ENCODE results near the gene SMIM28.
"Not testable (repeated sequence)": the region's sequence is repeated elsewhere in the genome, so short reads cannot be mapped to it uniquely, and the experiment has no call there.

The SMIM28 gene

DNA sequence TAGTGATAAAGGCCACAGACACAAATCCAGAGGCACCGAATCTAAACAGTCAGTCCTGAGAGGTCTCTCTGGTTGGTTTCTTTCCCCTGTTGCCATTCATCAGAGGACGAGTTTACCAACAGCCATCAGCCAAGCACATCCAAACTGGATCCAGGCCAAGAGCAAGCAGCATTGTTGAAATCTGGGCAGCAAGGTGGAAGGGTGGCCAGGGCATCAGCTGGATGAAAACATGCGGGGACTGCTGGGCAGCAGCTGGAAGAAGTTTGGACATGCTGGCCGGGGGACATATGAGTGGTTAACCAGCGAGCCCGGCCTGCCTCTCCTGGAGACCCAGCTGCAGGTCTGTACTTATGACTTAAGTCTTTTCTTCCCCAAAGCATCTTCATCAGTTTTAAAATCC, at the start of gene SMIM28:
SMIM28 (plus strand) TSS at position 62 of the 400 bp plus-strand sequence; CDS start at position 230, 168 bp downstream.
- DNase-seq, result peak; percentile 57 to 74

DNA sequence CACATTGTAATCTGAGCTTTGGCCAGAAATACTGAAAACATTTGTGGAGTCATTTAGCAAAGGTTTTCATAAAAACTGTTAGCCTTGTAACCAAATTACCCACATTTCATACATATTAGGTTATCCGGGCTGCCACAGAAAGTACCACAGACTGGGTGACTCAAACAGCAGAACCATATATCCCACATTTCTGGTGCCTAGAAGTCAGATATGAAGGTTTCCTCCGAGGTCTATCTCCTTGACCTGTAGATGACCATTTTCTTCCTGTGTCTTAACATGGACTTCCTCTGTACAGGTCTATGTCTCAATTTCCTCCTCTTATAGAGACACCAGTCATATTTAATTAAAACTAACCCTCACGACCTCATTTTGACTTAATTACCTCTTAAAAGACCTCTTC, 49.5 kb upstream of the SMIM28 start:
- DNase-seq, result no peak

DNA sequence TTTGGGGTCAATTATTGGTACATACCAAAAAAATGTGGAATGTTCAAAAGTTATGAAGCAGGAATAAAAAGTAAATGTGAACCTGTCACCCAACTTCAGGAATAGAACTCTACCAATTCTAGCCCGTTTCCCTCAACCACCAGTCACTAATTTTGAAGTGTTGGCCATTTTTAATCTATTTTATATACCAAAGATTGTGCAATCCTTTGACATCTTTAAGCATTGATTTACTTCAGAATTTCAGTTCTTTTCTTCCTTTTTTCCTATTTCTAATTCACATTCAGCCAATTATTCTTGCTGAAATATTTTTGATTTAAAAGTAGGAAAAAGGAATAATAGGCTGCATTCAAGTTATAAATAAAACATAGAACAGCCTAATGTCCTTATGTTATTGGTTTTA, 46.9 kb upstream of the SMIM28 start:
- DNase-seq, result no peak

DNA sequence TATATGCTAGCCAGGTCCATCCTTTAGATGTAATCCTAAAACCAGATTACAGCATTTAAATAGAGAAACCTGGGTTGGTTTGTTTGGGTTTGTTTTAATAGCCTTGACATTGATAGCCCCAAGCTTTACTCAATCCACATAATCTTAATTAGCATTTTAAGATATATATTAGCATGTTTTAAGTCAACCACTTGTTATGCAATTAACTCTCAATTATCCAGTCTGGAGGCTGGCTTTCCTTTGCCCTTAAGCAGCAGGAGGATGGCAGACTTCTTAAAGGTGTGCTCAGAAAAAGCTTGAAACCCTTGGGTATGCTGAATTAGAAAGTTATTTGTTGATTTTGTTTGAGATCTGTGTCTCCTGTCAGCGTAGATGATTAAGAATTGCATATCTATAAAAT, 46.3 kb upstream of the SMIM28 start:
- no peak for DNase-seq

DNA sequence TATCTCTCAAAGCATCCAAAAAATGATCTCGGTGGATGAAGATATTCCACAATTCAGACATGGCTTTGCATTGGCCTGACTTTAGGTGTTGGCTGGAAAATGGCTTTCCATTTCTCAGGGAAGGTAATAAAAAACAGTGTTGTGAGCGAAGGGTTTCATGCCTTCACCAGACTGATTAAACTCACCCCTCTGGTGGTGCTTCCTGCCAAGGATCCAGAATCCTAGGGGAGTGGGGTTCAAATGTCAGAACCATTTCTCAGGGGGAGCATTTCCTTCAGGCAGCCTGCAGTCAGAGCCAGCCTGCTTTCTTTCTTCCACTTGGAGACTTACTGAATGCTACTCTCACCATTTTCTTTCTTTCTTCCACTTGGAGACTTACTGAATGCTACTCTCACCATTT, 45.7 kb upstream of the SMIM28 start:
- no peak for DNase-seq

DNA sequence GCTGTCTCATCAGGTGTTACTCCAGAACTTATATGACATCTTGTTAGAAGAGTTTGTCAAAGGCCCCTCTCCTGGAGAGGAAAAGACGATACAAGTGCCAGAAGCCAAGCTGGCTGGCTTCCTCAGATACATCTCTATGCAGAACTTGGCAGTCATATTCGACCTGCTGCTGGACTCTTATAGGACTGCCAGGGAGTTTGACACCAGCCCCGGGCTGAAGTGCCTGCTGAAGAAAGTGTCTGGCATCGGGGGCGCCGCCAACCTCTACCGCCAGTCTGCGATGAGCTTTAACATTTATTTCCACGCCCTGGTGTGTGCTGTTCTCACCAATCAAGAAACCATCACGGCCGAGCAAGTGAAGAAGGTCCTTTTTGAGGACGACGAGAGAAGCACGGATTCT, 43.7 kb upstream of the SMIM28 start:
- no peak for DNase-seq

DNA sequence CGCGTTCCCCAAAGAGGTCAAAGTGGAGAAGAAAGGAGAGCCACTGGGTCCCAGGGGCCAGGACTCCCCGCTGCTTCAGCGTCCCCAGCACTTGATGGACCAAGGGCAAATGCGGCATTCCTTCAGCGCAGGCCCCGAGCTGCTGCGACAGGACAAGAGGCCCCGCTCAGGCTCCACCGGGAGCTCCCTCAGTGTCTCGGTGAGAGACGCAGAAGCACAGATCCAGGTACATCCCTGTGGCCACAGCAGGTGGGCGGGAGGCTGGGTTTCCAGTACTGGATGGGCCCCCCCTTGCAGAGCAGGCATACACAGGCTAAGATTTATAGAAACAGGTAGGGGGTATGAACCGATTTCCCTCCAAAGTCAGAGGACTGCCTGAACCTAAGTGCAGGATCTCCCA, 42.7 kb upstream of the SMIM28 start:
- no peak for DNase-seq

DNA sequence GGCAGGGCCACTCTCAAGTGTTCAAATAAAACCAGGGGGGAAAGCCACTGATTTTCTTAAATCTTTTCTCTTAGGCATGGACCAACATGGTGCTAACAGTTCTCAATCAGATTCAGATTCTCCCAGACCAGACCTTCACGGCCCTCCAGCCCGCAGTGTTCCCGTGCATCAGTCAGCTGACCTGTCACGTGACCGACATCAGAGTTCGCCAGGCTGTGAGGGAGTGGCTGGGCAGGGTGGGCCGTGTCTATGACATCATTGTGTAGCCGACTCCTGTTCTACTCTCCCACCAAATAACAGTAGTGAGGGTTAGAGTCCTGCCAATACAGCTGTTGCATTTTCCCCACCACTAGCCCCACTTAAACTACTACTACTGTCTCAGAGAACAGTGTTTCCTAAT, 41.5 kb upstream of the SMIM28 start:
- no peak for DNase-seq

DNA sequence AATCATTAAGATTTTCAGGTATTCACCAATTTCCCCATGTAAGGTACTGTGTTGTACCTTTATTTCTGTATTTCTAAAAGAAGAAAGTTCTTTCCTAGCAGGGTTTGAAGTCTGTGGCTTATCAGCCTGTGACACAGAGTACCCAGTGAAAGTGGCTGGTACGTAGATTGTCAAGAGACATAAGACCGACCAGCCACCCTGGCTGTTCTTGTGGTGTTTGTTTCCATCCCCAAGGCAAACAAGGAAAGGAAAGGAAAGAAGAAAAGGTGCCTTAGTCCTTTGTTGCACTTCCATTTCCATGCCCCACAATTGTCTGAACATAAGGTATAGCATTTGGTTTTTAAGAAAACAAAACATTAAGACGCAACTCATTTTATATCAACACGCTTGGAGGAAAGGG, 40.6 kb upstream of the SMIM28 start:
- no peak for DNase-seq

DNA sequence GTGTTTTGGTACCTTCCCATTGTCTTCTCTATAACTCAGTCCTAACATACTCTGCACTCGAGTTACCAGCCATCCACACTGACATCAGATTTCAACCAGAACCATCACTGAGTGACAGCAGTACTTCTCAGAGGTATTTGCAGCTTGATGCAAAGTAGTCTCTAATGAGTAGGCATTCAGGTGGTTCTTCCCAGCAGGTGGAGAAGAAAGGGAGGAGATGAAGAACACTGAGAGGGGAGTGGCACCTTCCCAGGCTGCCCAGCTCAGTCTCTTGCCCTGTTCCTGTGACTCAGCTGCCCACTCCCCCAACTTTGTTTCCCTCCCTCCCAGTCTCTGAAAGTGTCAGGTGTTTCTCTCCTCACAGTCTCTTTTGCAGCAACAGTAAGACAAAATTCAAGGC, 38.7 kb upstream of the SMIM28 start:
- no peak for DNase-seq

DNA sequence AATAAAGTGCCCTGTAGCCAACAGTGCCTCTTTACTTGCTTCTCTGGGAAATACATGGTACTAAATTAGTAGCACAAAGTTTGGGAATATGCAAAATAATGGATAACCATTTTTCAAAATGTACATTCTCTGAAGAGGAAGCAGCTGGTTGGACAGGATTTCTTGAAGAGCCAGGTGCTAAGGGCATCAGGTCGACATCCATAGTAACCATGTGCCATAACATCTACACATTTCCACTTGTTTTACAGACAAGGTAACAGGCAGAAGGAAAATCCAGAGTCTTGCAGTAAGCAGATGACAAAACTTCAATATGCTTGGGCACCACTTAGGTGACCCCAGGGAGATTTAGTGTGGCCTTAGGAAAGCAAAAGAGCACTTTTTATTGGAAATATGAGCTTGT, 36.5 kb upstream of the SMIM28 start:
- no peak for DNase-seq

DNA sequence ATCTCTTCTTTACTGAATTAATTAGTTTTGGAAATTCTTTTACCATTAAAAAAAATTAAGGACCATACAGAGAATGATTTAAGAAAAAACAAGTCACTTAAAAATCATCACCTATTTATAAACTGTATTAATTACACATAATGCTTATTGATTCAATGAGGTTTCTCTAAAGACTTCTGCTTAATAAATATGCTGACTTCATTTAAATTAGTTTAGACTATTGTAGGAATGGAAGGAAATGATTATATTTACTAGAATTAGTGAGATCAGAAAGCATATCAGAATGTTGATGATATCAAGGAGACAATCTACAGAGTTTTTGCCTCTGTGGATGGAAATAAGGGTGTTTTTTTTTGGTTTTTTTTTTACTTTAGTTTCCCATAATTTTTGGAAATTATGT, 34.6 kb upstream of the SMIM28 start:
- no peak for DNase-seq

DNA sequence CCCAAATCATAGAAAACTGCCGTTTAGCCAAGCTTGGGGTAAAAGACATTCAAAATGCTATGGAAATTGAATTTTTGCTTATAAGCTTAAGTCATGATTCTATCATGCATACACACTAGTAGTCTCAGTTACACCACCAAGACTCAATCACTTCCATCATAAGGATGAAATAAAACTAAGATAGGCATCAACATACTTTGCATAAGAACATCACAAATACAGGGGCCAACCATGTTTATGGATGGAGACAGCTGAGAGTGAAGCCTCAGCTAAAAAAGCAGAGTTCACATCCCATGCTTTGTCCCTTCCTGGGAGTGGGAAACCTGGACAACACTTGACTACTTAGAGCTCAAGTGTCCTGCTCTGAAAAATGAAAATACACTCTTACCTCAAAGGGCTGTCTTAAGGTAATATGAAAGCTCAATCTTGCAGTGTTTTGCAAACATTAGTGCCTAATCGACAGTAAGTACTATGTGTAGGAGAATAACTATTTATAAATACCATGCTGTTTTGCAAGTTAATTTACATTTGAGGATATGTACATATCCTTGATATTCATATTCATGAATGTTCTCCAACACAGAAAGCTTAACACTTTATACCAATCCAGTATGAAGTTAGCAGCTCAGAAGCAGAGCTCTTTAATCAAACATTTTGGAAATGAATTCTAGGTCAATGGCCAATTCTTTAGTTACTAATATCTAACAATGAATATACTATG, 32.0 kb upstream of the SMIM28 start:
- DNase-seq, result no peak

DNA sequence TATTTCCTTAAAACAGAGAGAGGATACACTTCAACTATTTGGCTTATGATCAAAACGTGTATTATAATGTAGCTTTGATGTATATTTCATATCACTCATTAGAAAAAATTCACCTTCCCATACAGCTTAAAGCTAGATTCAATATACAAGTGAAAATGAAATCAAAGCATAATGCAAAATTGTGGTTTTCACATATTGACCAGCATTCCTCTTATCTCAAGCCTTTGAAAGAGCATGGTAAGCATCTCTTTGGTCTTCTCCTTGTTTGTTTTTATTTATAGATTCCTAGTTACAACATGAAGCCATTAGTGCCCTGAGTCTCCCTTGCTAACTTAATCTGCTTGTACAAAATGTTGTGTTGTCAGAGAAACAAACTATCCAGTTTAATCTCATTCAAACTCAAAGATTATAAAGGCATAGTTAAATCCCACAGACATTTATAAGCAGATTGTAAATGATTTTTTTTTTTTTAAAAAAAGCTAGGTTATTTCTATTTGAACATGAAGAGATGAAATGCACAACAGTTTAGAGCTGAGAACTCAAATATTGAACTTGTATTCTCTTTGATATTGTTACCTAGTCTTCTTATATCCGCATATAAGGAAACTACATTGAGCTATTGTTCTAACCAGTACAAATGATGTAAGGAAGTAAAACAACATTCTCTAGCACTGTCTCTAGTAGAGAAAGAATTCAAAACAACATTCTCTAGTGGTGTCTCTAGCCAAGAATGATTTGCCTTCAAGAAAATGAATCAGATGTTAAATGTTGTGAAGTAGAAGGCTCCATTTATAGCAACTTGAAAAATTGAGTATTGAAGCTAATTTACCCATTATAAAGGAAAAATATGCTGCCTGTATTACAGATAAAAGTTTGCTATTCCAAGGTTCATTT, 31.2 kb upstream of the SMIM28 start:
- DNase-seq, result no peak

DNA sequence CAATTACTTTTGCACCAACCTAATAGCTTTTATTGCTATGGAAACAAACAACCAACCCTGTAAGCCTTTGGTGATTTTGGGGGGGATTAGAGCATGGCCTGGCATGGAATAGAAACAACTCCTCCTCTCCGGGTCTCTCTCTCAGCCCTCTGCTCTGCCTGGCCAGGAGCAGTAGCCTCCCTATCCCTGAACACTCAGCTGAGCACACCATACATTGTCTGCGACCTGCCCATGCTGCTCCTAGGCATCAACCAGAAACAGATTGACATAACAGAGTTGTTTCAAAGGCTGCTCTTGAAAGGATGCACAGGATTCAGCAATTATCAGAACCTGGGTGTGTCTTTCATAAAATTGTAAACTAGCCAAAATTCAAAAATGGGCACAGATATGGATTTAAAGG, 29.8 kb upstream of the SMIM28 start:
- DNase-seq, result no peak

DNA sequence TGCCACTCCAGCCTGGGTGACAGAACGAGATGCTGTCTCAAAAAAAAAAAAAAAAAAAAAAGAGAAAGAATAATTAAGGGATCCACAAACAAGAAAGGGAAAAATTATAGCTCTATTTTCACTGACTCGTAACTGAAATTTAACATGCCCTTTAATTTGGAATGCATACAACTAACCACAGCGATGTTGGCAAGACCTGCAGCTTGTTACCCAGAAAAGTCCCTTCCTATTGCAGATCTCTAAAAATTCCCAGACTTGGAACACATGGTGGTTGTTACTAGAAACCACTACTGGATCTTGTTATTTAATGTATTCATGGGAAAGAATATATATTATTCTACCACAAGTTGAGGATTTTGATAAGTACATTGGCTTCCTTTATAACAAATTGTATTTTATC, 27.8 kb upstream of the SMIM28 start:
- no peak for DNase-seq

DNA sequence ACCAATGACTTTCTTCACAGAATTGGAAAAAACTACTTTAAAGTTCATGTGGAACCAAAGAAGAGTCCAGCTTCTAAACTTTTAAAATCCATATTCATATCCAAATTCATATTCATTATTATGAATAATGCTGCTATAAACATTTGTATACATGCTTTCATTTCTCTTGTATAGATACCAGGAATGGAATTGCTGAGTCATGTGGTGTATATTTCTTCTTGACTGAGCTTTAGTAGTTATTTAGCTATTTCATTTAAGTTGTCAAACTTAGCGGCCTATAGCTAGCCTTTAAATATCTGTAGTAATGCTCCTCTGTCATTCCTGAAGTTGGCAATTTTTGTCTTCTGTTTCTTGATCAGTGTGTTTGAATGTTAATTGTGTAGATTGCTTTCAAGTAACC, 19.8 kb upstream of the SMIM28 start:
- DNase-seq, result no peak

DNA sequence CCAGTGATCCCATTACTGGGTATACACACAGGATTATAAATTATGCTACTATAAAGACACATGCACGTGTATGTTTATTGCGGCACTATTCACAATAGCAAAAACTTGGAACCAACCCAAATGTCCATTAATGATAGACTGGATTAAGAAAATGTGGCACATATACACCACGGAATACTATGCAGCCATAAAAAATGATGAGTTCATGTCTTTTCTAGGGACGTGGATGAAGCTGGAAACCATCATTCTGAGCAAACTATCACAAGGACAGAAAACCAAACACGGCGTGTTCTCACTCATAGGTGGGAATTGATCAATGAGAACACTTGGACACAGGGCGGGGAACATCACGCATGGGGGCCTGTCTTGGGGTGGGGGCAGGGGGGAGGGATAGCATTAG, 9.0 kb upstream of the SMIM28 start:
- not testable (repeated sequence) for DNase-seq

DNA sequence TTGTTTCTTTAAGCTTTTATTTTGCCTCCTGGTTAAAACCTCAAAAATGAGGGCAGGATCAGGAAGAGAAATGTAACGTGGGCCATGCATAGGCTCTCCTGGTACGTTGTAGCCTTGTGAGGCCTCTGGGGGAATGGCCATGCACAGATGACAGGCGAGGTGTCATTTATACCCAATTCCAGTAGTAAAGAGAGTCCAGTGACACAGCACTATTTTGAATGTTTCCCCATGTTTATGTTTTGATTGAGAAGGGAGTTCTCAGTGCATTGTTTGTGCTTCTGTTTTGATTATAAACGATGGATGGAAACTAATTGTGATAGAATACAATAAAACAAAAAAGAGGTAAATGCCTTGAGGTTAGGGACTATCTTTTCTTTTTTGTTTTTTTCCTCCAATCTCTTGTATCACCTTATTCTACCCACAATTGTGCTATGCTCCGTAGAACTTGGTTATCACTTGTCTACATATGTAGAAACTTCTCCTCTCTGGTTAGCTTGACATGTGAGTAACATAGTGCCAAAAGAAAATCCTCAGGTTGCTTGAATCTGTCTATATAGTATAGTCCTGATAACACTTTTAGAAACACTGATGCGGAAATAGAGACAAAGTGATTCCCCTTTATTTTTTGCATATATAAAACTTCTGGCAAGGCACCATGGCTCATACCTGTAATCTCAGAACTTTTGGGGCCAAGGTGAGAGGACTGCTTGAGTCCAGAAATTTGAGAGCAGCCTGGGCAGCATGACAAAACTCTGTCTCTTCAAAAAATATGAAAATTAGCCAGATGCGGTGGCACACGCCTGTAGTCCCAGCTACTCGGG, 6.9 kb upstream of the SMIM28 start:
- no peak for DNase-seq

DNA sequence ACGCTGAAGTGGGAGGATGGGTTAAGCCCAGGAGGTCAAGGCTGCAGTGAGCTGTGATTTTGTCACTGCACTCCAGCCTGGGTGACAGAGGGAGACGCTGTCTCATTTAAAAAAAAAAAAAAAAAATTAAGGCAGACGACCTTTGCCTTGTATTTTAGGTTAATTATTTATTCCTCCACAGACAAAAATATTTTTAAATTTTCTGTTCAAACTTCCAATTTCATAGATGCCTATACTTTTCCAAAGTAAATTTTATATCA, 6.3 kb upstream of the SMIM28 start:
- DNase-seq, result no peak

DNA sequence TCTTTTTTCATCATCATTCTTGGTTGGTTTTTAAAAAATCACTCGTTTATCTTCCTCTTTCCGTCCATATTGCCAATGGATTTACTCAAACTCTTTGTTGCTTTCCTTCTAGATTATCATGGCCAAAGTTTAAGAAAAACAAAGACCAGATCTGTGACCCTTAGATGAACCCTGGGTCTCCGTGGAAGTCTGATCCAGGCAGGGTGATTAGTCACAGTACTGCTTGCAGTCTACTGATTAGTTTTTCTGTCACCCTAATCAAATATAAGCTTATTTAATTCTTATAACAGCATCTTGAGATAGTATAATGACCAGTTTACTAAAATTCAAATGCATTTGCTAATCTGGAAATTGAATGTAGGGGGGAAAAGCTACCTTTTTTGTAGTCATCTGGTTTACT, 6.0 kb upstream of the SMIM28 start:
- no peak for DNase-seq

DNA sequence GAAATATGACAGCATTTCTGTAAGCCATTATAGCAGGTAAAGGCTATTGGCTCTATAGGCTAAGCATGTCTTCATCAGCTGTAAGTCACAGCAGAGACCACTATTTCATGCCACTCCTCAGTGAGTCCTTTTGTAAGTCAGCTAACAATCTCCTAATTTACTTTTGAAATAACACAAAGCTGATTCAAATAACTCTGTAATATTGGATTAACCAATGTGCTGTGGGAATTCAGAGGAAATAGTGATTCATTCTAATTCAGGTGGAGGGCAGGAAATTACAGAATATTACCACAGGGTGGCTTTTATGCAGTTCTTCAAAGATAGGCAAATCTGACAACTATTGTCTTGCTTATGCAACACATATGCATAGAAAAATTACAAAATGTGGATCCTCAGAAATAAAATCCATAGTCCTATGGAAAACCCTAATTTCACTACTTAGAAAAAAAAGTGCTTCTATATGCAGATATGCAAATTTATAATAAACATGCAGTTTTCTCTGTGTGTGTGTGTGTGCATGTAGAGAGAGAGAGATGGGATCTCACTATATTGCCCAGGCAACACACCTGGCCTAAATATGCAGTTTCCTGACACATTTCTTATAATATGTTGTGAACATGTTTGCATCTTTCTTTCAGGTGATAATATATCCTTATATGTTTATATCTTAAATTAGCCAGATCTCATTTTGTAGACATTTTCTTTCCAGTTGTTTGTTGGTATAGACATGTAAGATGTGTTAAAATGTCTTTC, 4.8 kb upstream of the SMIM28 start:
- no peak for DNase-seq

DNA sequence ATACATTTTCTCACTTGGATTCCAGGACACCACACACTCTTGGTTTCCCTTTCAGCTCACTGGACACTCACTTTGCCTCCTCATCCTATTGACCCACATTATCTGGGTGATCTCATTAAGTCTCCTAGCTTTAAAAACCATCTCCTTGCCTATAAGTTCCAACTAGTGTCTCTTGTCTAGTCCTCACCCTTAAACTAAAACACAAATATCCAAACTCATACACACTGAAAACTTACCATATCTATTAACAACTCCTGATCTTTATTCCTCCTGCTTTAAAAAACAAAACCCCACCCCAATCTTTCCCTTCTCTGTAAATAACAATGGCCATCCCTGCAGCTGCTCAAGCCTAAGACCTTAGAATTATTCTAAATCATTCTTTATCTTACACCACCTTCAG, 3.5 kb upstream of the SMIM28 start:
- DNase-seq, result no peak
